ENCODE results near the gene KLHL3. TPM values are rescaled to one million over a fixed set of nuclear protein-coding genes. Genes with fewer than 3 reads are reported as not detected.

KLHL3 gene
- total RNA-seq, 1 donor from 2014 or later, result 7.5 TPM

DNA sequence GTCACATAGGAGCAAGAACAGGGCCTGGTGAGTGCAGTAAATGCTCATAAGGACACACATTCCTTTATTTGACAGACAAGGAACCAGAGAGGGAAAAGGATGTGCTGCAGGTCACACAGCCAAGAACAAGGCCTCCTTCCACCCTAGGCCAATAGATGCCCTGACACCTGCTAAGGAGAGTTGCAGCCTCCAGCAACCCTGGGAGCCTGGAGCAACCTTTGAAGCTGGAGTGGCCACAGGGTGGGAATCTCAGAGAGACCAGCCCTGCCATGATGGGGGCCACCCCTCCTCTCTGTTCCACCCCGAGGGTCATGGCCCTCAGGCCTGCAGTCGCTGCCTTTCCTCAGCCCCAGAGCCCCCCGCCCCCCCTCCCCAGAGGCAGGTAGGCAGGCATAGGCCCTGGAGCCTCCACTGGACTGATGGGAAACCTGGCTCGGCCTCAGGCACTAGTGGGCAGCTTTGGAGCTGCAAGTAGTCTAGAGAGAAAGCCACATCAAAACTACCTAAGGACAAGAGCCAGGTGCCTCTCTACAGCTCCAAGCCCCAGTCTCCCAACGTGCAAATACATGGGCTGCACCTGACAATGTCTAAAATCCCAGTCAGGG is 120.6 kb downstream of the KLHL3 start:
- TF ChIP-seq, protein P1, sequence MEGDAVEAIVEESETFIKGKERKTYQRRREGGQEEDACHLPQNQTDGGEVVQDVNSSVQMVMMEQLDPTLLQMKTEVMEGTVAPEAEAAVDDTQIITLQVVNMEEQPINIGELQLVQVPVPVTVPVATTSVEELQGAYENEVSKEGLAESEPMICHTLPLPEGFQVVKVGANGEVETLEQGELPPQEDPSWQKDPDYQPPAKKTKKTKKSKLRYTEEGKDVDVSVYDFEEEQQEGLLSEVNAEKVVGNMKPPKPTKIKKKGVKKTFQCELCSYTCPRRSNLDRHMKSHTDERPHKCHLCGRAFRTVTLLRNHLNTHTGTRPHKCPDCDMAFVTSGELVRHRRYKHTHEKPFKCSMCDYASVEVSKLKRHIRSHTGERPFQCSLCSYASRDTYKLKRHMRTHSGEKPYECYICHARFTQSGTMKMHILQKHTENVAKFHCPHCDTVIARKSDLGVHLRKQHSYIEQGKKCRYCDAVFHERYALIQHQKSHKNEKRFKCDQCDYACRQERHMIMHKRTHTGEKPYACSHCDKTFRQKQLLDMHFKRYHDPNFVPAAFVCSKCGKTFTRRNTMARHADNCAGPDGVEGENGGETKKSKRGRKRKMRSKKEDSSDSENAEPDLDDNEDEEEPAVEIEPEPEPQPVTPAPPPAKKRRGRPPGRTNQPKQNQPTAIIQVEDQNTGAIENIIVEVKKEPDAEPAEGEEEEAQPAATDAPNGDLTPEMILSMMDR (IDR thresholded peaks at IDR 0.05), result no peak
- H3K27me3 ChIP-seq, result no peaks in the 10 kb centered on the region
- H3K36me3 ChIP-seq, result no peaks in the 10 kb centered on the region

DNA sequence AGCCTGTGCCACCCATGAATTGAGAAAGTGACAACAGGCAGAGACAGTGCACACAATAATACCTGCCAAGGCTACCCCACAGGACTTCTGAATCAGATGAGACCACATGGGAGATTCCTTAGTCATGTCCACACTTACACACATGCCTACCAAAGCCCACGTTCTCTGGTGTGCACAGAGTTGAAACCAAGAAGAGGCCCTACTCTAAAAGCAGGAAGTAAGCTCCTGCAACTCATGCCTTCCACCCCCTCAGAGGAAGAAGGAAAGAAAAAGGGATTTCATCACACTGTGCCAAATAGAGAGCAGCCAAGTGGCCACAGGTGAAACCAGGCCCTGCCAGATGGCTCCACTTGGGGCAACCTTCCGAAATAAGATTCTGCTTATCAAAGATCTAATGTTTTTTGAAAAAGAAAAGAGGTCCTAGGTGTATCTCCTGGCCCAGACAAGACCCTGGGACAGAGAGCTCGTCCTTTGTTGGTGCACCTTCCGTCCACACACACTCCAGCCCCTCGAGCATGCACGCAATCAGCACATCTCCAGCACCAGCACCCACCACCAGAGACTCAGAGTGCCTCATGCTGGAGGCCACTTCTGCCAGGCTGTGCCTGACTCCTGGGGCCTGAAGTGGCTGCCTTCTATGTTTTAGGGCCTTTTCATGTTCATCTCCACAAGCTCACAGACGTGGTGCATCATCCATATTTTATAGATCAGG is 122.2 kb downstream of the KLHL3 start:
- H3K36me3 ChIP-seq, result no peaks in the 10 kb centered on the region
- TF ChIP-seq, protein P1 (IDR thresholded peaks at IDR 0.05), result no peak
- intact Hi-C loops (cut with DNase I), result loop anchor here (10.0 kb wide), 1 partner anchor 299 kb away; no protein-coding TSS in a partner anchor
- peaks cover 0 to 5% of the 10 kb centered on the region in 2 donors for H3K4me1 ChIP-seq
- no peak overlapping the region for H3K27ac ChIP-seq
- H3K4me3 ChIP-seq, result no peak overlapping the region
- DNase-seq (ENCODE audit: low spot score in 2 of 2), result peak in 1 of 2 donors; percentile 51
- H3K9me3 ChIP-seq, result no peaks in the 10 kb centered on the region
- no peaks in the 10 kb centered on the region for H3K27me3 ChIP-seq

More for the DNA sequence above, 120.6 kb downstream of the KLHL3 start:
- peak in 1 of 2 donors; percentile 56 for DNase-seq (ENCODE audit: low spot score in 2 of 2)
- Histone ChIP-seq H3K4me1 (peaks cover 0 to 15% of the 10 kb centered on the region in 2 donors), H3K27ac (no peak overlapping the region), H3K9me3 (no peaks in the 10 kb centered on the region), H3K4me3 (no peak overlapping the region)
- intact Hi-C loops (cut with DNase I), result loop anchor here (10.0 kb wide), 1 partner anchor 300 kb away; no protein-coding TSS in a partner anchor

DNA sequence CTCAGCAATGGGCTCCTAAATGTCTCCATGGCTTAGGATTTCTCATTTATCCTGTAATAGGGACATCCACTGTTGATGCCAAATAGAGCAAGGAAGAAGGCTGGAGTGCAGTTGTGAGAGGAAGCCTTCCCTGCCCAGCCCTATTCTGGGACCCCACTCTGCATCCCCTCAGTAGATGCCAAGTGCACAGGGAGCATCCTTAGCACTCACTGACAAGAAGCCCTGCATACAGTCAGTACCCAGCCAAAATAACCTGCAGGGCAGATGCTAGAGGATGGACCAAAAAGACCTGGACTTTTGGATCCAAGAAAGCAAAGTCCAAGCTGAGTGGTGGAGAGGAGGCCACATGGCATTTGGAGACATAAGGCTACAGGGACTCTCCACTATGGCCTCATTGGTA is 123.3 kb downstream of the KLHL3 start:
- no peaks in the 10 kb centered on the region for H3K27me3 ChIP-seq
- no peaks in the 10 kb centered on the region for H3K4me1 ChIP-seq
- H3K9me3 ChIP-seq, result no peaks in the 10 kb centered on the region
- DNase-seq (ENCODE audit: low spot score in 2 of 2), result no peak
- H3K27ac ChIP-seq, result no peak overlapping the region
- intact Hi-C loops (cut with DNase I), result loop anchor here (10.0 kb wide), 1 partner anchor 298 kb away; no protein-coding TSS in a partner anchor
- H3K36me3 ChIP-seq, result no peaks in the 10 kb centered on the region
- TF ChIP-seq, protein P1 (IDR thresholded peaks at IDR 0.05), result no peak
- H3K4me3 ChIP-seq, result no peak overlapping the region

DNA sequence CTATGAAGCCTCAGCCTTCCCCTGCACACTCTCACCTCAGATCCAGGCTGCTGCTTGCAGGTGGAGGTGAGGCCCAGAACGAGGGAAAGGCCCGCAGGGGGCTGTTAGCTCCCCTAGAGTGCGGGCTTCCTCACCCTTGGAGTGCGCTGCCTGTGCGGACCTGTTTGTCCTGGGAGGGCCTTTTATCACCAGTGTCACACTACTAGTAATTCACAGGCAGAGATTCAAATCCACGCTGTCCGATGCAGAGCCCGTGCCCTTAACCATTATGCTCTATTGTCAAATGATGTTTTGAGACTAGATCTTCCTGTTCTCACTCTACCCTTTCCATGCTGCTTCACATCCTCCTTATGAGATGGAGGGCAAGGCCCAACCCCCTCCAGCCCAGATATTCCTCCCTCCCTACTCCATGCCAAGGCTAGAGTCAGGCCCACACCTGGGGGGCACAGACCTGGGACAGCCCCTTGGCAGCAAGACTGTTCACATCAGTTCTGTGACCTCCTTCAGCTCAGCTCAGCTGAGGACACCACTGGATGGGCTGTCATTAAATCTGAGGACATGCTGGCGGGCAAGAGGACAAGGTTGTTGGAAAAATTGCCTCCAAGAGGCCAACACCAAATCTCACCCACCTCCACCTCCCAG is 124.0 kb downstream of the KLHL3 start:
- Histone ChIP-seq H3K36me3 (no peaks in the 10 kb centered on the region), H3K9me3 (no peaks in the 10 kb centered on the region), H3K4me1 (no peaks in the 10 kb centered on the region), H3K27me3 (no peaks in the 10 kb centered on the region), H3K4me3 (no peak overlapping the region), H3K27ac (no peak overlapping the region)
- DNase-seq (ENCODE audit: low spot score in 2 of 2), result peak in 1 of 2 donors; percentile 46
- intact Hi-C loops (cut with DNase I), result loop anchor here (10.0 kb wide), 1 partner anchor 297 kb away; no protein-coding TSS in a partner anchor
- TF ChIP-seq, protein P1 (IDR thresholded peaks at IDR 0.05), result no peak

DNA sequence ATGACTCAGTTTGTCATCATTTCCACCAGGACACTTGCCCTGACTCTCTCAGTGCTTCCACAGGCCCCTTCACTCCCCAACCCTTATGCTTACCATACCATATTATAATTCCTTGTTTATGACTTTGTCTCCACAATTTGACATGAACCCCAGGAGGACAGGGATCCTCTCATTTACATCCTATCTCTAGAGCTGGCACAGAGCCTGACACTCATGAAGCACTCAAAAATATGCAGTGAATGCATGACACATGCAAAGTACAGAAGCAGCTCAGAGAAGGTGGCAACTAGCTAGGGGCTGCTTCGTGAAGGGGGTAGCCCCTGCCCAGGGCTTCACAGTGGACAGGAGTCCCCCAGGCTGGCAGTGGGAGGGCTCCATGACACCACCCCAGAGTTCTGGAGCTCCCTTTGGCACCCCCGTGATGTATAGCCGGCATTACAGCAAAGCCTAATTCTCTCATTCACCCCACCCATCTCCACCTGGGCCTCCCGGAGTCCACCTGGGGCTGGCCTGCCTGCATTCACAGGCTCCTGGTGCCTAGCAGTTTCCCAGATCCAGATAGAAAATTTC is 124.8 kb downstream of the KLHL3 start:
- Histone ChIP-seq H3K27me3 (no peaks in the 10 kb centered on the region), H3K36me3 (no peaks in the 10 kb centered on the region), H3K9me3 (no peaks in the 10 kb centered on the region), H3K27ac (no peak overlapping the region), H3K4me3 (no peak overlapping the region), H3K4me1 (no peaks in the 10 kb centered on the region)
- DNase-seq (ENCODE audit: low spot score in 2 of 2), result no peak
- TF ChIP-seq, protein P1 (IDR thresholded peaks at IDR 0.05), result no peak
- intact Hi-C loops (cut with DNase I), result loop anchor here (10.0 kb wide), 1 partner anchor 296 kb away; no protein-coding TSS in a partner anchor
